ENCODE measurements around the gene FICD. TPM values are rescaled to one million over a fixed set of nuclear protein-coding genes. Genes with fewer than 3 reads are reported as not detected.

Gene FICD
- polyA plus RNA-seq, 1 experiment = 1.4 TPM

- Histone ChIP-seq H3K27ac (ENCODE audit: low read depth, low read length) (no peak overlapping the region), H3K27me3 (ENCODE audit: control insufficient read depth, insufficient read depth, low read length) (no peaks in the 10 kb centered on the region), H3K4me3 (ENCODE audit: low read depth, low read length) (no peak overlapping the region), H3K9me3 (ENCODE audit: control insufficient read depth, insufficient read depth, low read length) (no peaks in the 10 kb centered on the region)
- no peak for DNase-seq (ENCODE audit: low read depth, low spot score)
- POLR2A ChIA-PET = no interaction called here
- CTCF ChIA-PET = interaction anchor here (1.2 to 15.8 kb wide), 5 partner anchors 43 to 382 kb away, joined by 3 to 508 read pairs (median 6); no protein-coding TSS in a partner anchor
- TF ChIP-seq, protein P1, sequence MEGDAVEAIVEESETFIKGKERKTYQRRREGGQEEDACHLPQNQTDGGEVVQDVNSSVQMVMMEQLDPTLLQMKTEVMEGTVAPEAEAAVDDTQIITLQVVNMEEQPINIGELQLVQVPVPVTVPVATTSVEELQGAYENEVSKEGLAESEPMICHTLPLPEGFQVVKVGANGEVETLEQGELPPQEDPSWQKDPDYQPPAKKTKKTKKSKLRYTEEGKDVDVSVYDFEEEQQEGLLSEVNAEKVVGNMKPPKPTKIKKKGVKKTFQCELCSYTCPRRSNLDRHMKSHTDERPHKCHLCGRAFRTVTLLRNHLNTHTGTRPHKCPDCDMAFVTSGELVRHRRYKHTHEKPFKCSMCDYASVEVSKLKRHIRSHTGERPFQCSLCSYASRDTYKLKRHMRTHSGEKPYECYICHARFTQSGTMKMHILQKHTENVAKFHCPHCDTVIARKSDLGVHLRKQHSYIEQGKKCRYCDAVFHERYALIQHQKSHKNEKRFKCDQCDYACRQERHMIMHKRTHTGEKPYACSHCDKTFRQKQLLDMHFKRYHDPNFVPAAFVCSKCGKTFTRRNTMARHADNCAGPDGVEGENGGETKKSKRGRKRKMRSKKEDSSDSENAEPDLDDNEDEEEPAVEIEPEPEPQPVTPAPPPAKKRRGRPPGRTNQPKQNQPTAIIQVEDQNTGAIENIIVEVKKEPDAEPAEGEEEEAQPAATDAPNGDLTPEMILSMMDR (IDR thresholded peaks at IDR 0.05; ENCODE audit: low read depth, low read length) = no peak
Observed at GRCh38 chr12:108568338-108569154, 53.5 kb downstream of the FICD start.

Other genes starting within 250 kb of the FICD start
- gene CMKLR1, start 176.0 kb upstream of the FICD start, polyA plus RNA-seq (2011; rRNA removed) = 0.04 and 0.12 TPM in 2 replicates
- 23.9 and 28.5 TPM in 2 replicates for gene SART3, start 45.9 kb downstream of the FICD start, polyA plus RNA-seq (2011; rRNA removed)
- gene ISCU, start 47.3 kb downstream of the FICD start, polyA plus RNA-seq (2011; rRNA removed) = 164 and 184 TPM in 2 replicates
- 60.3 and 67.0 TPM in 2 replicates for gene TMEM119, start 82.8 kb downstream of the FICD start, polyA plus RNA-seq (2011; rRNA removed)
- 6.1 and 9.8 TPM in 2 replicates for gene SELPLG, start 118.6 kb downstream of the FICD start, polyA plus RNA-seq (2011; rRNA removed)
- gene CORO1C, start 216.2 kb downstream of the FICD start, polyA plus RNA-seq (2011; rRNA removed) = 596 and 687 TPM in 2 replicates

Data from AG04450 (cell line).